Chondrocyte (in vitro differentiated cells): ENCODE measurements around the gene PAPLN. TPM values are rescaled to one million over a fixed set of nuclear protein-coding genes. Genes with fewer than 3 reads are reported as not detected.
A peak's percentile ranks its signal among the peaks of the same experiment; 100 is the strongest.

Experiments used
- DNase-seq: peaks from one replicate; pipeline ENCODE4 v3.0.0; 2021; ENCODE audit warnings: mixed read lengths, low spot score
- H3K27ac Mint-ChIP-seq: one replicate; pipeline ENCODE4 v1.8.0; 2021; ENCODE audit warnings: mild to moderate bottlenecking, moderate library complexity, mixed read lengths; ENCODE audit not compliant: unreplicated experiment
- H3K27me3 Mint-ChIP-seq: 2 replicates; pipeline ENCODE4 v1.8.0; 2021; ENCODE audit warnings: low read depth, mixed read lengths
- H3K36me3 Mint-ChIP-seq: 2 replicates; pipeline ENCODE4 v1.8.0; 2021; ENCODE audit warnings: low read depth, mixed read lengths
- H3K4me1 Mint-ChIP-seq: 2 replicates; pipeline ENCODE4 v1.8.0; 2021; ENCODE audit warnings: low read depth, mild to moderate bottlenecking, mixed read lengths
- H3K4me3 Mint-ChIP-seq: one replicate; pipeline ENCODE4 v1.8.0; 2021; ENCODE audit warnings: mild to moderate bottlenecking, moderate library complexity, mixed read lengths; ENCODE audit not compliant: unreplicated experiment
- H3K9me3 Mint-ChIP-seq: 2 replicates; pipeline ENCODE4 v1.8.0; 2021; ENCODE audit warnings: low read depth, mixed read lengths
- CTCF ChIP-seq: fragments of 200-600 bp; sonication (generic); IDR thresholded peaks from 2 replicates; pipeline ENCODE4 v1.5.0; 2021; ENCODE audit warnings: antibody characterized with exemption, mild to moderate bottlenecking, moderate library complexity
- total RNA-seq: library from RNA; stranded (reverse); gene quantifications from 3 replicates; pipeline ENCODE4 v1.2.1, GENCODE V29; 2021

Gene PAPLN
- total RNA-seq, 1 donor from 2014 or later: 16.8 TPM

GRCh38 chr14:73246387-73247150 lies 9.3 kb downstream of the PAPLN start:
- Mint-ChIP-seq H3K27me3 (no peaks in the 10 kb centered on the region), H3K36me3 (peaks cover 9% of the 10 kb centered on the region), H3K27ac (peak overlapping the region; percentile 22), H3K4me1 (peaks cover 21% of the 10 kb centered on the region), H3K9me3 (no peaks in the 10 kb centered on the region), H3K4me3 (no peak overlapping the region)
- no peak for TF ChIP-seq CTCF
- no peak for DNase-seq

- H3K4me3 Mint-ChIP-seq: no peak overlapping the region
- H3K27me3 Mint-ChIP-seq: no peaks in the 10 kb centered on the region
- H3K9me3 Mint-ChIP-seq: no peaks in the 10 kb centered on the region
- H3K27ac Mint-ChIP-seq: no peak overlapping the region
- peaks cover 10% of the 10 kb centered on the region for H3K4me1 Mint-ChIP-seq
- no peak for DNase-seq
- TF ChIP-seq CTCF: no peak
- H3K36me3 Mint-ChIP-seq: peaks cover 9% of the 10 kb centered on the region
These were observed 11.0 kb downstream of the PAPLN start for GRCh38 chr14:73248108-73248868.

DNA sequence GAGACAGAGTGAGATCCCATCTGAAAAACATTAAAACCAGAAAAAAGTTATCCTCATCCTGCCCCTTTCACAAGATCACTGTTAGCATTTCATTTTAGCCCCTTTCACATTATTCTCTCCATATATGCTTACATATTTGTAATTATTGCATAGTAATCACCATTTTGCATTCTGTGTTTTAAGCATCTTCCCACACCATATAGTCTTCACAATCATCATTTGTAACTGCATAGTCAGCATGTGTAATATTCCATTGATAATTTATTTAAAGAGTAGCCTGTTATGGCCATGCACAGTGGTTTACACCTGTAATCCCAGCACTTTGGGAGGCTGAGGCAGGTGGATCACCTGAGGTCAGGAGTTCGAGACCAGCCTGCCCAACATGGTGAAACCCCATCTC lies 11.8 kb downstream of the PAPLN start:
- Mint-ChIP-seq H3K4me3 (no peak overlapping the region), H3K27me3 (no peaks in the 10 kb centered on the region), H3K27ac (no peak overlapping the region), H3K36me3 (peaks cover 9% of the 10 kb centered on the region), H3K9me3 (no peaks in the 10 kb centered on the region), H3K4me1 (peaks cover 10% of the 10 kb centered on the region)
- no peak for TF ChIP-seq CTCF
- no peak for DNase-seq

DNA sequence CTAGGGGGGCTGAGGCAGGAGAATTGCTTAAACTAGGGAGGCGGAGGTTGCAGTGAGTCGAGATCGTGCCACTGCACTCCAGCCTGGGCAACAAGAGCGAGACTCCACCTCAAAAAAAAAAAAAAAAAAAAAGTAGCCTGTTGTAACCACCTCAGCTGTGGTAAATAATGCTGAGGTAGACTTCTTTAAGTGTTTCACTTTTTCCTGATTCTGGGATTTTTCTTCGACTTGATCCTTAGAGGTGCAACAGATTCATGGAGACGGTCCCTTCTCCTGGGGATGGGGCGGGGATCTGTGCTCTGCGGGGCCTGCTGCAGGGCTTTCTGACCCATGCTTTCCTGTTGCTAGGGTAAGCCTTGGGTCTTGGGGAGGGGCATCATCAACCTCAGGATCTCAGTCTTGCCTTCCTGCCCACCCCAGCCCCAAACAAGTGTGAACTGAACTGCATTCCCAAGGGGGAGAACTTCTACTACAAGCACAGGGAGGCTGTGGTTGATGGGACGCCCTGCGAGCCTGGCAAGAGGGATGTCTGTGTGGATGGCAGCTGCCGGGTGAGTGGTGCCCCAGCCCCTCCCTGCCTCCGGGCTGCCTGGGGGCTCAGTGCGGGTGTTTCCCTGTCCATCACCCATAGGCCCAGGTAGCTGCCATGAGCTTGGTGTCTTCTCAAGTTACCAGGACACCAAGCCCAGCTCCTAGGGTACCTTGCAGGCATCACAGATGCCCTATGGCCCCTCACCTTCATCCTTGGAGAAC lies 12.4 kb downstream of the PAPLN start:
- peaks cover 10% of the 10 kb centered on the region for H3K4me1 Mint-ChIP-seq
- no peak overlapping the region for H3K4me3 Mint-ChIP-seq
- DNase-seq: peak; percentile 43
- H3K9me3 Mint-ChIP-seq: no peaks in the 10 kb centered on the region
- TF ChIP-seq CTCF: no peak
- peaks cover 9% of the 10 kb centered on the region for H3K36me3 Mint-ChIP-seq
- H3K27me3 Mint-ChIP-seq: no peaks in the 10 kb centered on the region
- no peak overlapping the region for H3K27ac Mint-ChIP-seq

DNA sequence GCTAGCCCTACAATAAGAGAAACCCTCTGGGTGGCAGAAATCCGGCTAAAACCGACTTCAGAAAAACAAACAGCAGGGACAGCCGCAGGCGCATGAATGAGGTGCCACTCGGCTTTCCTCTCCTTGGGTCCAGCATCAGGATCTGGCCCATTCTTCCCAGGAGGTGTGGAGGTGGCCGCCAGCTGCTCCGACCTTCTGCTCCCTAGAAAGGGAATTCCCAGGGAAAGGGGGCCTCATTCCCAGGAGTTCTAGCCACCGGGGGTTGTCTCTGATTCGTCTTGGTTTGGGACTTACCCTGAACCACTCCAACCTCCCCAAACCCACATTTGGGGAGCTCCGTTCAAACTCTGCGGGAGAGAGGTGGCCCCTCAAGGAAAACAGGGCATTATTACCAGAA lies 13.0 kb downstream of the PAPLN start:
- Mint-ChIP-seq H3K4me3 (no peak overlapping the region), H3K4me1 (peaks cover 10% of the 10 kb centered on the region), H3K27me3 (no peaks in the 10 kb centered on the region)

More for the DNA sequence above, 13.0 kb downstream of the PAPLN start:
- Mint-ChIP-seq H3K36me3 (peaks cover 7% of the 10 kb centered on the region), H3K27ac (no peak overlapping the region), H3K9me3 (no peaks in the 10 kb centered on the region)
- DNase-seq: no peak
- no peak for TF ChIP-seq CTCF
